ENCODE results near the gene ZFY. TPM values are rescaled to one million over a fixed set of nuclear protein-coding genes. Genes with fewer than 3 reads are reported as not detected.

Gene ZFY
- total and polyA plus RNA-seq, 10 donors, result 5.0 to 13.9 (median 9.1) TPM; not detected in 6

DNA sequence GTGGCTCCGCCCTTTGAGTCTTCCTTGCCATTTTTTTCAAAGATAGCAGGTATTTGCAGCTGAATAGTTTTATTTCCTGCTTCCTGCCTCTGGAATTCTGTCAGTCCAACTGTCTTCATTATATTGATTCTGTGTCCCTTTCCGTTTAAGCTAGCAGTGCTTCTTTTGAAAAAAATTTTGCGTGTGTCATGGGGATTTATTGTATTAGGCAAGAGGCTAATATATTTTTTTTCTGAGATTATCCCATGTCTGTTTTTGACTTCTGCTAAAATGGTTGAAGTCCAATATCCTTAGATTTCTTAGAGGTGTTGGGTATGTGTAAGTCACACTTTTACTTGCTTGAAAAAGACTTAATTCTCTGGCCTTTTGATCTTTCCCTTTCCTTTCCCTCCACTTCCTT, 20.4 kb downstream of the ZFY start:
- TF ChIP-seq POLR2A (IDR thresholded peaks at IDR 0.05) (no peak), POLR2AphosphoS5 (IDR thresholded peaks at IDR 0.05) (no peak)
- TF ChIP-seq, protein P1, sequence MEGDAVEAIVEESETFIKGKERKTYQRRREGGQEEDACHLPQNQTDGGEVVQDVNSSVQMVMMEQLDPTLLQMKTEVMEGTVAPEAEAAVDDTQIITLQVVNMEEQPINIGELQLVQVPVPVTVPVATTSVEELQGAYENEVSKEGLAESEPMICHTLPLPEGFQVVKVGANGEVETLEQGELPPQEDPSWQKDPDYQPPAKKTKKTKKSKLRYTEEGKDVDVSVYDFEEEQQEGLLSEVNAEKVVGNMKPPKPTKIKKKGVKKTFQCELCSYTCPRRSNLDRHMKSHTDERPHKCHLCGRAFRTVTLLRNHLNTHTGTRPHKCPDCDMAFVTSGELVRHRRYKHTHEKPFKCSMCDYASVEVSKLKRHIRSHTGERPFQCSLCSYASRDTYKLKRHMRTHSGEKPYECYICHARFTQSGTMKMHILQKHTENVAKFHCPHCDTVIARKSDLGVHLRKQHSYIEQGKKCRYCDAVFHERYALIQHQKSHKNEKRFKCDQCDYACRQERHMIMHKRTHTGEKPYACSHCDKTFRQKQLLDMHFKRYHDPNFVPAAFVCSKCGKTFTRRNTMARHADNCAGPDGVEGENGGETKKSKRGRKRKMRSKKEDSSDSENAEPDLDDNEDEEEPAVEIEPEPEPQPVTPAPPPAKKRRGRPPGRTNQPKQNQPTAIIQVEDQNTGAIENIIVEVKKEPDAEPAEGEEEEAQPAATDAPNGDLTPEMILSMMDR (IDR thresholded peaks at IDR 0.05 in 8 of 11, conservative IDR thresholded peaks at IDR 0.05 in 3 of 11), result no peak
- peaks cover 0 to 7% (median 0%) of the 10 kb centered on the region in 6 donors for H3K4me1 ChIP-seq
- no peaks in the 10 kb centered on the region for H3K27me3 ChIP-seq (replicated peaks in 1 of 7)
- WGBS, 5 donors, result 81 to 93% (median 88%) methylated on average over 3 of the region's 3 CpGs; no CpG with 5 or more reads in 2 of the 5 donors
- intact Hi-C loops (cut with DNase I; ENCODE audit: low total_unique reads), result no loop called here
- no peaks in the 10 kb centered on the region for H3K9me3 ChIP-seq
- no peak for DNase-seq
- peaks cover 0 to 35% (median 0%) of the 10 kb centered on the region in 6 donors for H3K36me3 ChIP-seq
- no peak overlapping the region for H3K27ac ChIP-seq
- H3K4me3 ChIP-seq, result no peak overlapping the region

GRCh38 chrY:2962061-2962460, 26.9 kb downstream of the ZFY start:
- WGBS, 5 donors, result 91 to 100% (median 95%) methylated on average over 2 of the region's 2 CpGs; no CpG with 5 or more reads in 2 of the 5 donors

GRCh38 chrY:2964814-2965213, 29.6 kb downstream of the ZFY start:
- Histone ChIP-seq H3K4me3 (no peak overlapping the region), H3K4me1 (peaks cover 0 to 17% (median 3%) of the 10 kb centered on the region in 6 donors), H3K9me3 (no peaks in the 10 kb centered on the region), H3K27ac (no peak overlapping the region), H3K36me3 (peaks cover 0 to 7% (median 0%) of the 10 kb centered on the region in 6 donors), H3K27me3 (replicated peaks in 1 of 7) (no peaks in the 10 kb centered on the region)
- TF ChIP-seq, protein P1 (IDR thresholded peaks at IDR 0.05 in 8 of 11, conservative IDR thresholded peaks at IDR 0.05 in 3 of 11), result no peak
- no peak for TF ChIP-seq POLR2AphosphoS5 (IDR thresholded peaks at IDR 0.05)
- TF ChIP-seq POLR2A (IDR thresholded peaks at IDR 0.05), result no peak
- WGBS, 5 donors, result 56 to 80% (median 75%) methylated on average over 1 of the region's 1 CpG; no CpG with 5 or more reads in 2 of the 5 donors
- intact Hi-C loops (cut with DNase I; ENCODE audit: low total_unique reads), result no loop called here
- DNase-seq, result no peak

More at GRCh38 chrY:2962061-2962460, 26.9 kb downstream of the ZFY start:
- H3K27me3 ChIP-seq (replicated peaks in 1 of 7), result no peaks in the 10 kb centered on the region
- no peak overlapping the region for H3K27ac ChIP-seq
- H3K9me3 ChIP-seq, result no peaks in the 10 kb centered on the region
- DNase-seq, result no peak
- H3K36me3 ChIP-seq, result peaks cover 0 to 18% (median 0%) of the 10 kb centered on the region in 6 donors
- intact Hi-C loops (cut with DNase I; ENCODE audit: low total_unique reads), result no loop called here
- peaks cover 0 to 4% (median 0%) of the 10 kb centered on the region in 6 donors for H3K4me1 ChIP-seq
- TF ChIP-seq, protein P1 (IDR thresholded peaks at IDR 0.05 in 8 of 11, conservative IDR thresholded peaks at IDR 0.05 in 3 of 11), result no peak
- no peak for TF ChIP-seq POLR2AphosphoS5 (IDR thresholded peaks at IDR 0.05)
- no peak for TF ChIP-seq POLR2A (IDR thresholded peaks at IDR 0.05)
- H3K4me3 ChIP-seq, result no peak overlapping the region

DNA sequence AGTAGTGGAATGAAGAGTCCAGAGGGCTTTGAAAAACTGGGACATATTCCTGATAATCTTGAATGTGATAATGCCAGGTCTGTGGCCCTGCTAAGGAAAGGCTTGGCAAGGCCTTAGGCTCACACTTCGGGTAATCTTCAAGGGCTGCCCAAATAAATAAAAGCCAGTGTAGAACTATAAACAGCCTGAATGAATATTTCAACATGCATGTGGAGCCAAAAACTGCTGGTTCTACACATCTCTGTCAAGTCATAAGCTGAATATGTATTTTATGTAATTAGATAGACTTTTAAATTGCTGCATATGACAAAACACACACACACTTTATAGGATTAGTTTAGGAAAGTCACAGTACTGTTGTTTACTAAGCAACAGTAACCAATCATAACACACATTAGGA, 30.4 kb downstream of the ZFY start:
- H3K27me3 ChIP-seq (replicated peaks in 1 of 7), result no peaks in the 10 kb centered on the region
- DNase-seq, result no peak
- no peak overlapping the region for H3K4me3 ChIP-seq
- WGBS, 5 donors, result 87 to 89% (median 88%) methylated on average over 1 of the region's 1 CpG; no CpG with 5 or more reads in 2 of the 5 donors
- TF ChIP-seq POLR2A (IDR thresholded peaks at IDR 0.05), result no peak
- TF ChIP-seq, protein P1 (IDR thresholded peaks at IDR 0.05 in 8 of 11, conservative IDR thresholded peaks at IDR 0.05 in 3 of 11), result no peak
- no peak for TF ChIP-seq POLR2AphosphoS5 (IDR thresholded peaks at IDR 0.05)
- peaks cover 0 to 7% (median 0%) of the 10 kb centered on the region in 6 donors for H3K36me3 ChIP-seq
- H3K9me3 ChIP-seq, result no peaks in the 10 kb centered on the region
- H3K4me1 ChIP-seq, result peaks cover 0 to 21% (median 4%) of the 10 kb centered on the region in 6 donors
- H3K27ac ChIP-seq, result no peak overlapping the region
- intact Hi-C loops (cut with DNase I; ENCODE audit: low total_unique reads), result no loop called here

Measured in spleen (tissue), 11 donors.